GM21786 (cell line): Measurements from ENCODE around the gene SAA4.
A peak's percentile ranks its signal among the peaks of the same experiment; 100 is the strongest.
"Not testable (repeated sequence)": the region's sequence is repeated elsewhere in the genome, so short reads cannot be mapped to it uniquely, and the experiment has no call there.

Experiments used
- ATAC-seq: cut with Tn5 transposase; IDR thresholded peaks from one replicate; pipeline ENCODE4 v1.9.1; 2021; ENCODE audit not compliant: unreplicated experiment

SAA4 gene

DNA sequence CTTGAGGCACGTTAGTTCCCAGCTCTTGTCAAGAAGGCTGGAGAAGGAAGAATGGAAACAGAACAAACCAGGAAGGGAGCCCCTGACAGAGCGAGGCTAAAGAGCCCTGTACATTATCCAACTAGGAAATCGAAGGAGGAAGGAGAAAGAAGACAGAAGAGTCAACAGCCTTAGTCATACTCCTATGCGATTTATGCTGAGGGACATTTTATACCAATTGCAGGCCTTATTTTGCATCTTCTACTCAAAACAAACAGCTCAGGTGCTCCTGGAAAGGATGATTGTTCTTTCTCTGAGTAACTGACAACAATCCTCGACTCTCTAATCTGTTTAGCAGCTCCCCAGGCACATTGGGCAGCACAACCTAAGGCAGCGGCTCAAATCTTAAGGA, 10.6 kb upstream of the SAA4 start:
- ATAC-seq = not testable (repeated sequence)

DNA sequence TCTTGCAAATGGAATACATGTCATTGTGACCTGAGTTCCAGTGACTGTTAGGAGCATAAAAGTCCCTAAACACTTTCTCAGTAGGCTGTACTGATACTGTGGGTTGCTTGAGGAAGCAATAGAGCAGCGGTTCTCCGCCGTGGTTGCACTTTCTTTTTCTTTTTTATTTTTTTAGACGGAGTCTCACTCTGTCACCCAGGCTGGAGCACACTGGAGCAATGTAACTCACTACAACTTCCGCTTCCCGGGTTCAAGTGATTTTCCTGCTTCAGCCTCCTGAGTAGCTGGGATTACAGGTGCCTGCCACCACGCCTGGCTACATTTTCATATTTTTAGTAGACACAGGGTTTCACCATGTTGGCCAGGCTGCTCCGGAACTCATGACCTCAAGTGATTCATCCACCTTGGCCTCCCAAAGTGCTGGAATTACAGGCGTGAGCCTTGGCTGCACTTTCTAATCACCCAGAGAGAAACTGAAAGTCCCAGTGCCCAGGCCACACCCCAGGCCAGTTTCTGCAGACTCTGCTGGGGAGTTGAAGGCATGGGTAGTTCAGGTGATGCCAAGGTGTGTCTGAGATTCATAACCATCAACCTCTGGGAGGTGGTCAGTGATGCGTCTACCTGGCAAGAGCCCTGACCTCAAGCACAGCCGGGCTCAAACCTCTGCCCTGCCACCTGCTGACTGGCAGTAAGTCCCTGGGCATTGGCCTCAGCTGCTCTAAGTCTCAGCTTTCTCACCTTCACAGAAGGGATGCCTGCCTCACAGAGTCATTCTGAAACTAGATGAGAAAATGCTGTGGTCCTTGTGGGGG, 10.0 kb upstream of the SAA4 start:
- ATAC-seq = peak; percentile 77

DNA sequence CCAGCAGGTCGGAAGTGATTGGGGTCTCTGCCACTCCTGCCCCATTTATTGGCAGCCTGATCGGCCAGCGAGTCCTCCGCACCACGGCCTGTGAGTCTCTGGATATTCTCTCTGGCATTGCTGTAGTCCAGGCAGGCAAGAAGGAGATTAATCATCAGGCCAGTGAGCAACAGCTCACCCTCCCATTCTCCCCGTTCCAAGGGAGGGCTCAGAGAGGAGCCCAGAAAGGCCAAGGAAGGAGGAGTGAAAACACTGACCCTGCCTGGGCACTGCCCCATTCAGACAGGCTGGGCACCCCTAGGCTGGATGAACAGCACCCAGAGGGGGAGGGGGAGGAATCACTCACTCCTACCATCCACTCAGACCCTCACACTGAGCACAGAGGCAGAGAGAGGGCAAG, 8.8 kb upstream of the SAA4 start:
- no peak for ATAC-seq

DNA sequence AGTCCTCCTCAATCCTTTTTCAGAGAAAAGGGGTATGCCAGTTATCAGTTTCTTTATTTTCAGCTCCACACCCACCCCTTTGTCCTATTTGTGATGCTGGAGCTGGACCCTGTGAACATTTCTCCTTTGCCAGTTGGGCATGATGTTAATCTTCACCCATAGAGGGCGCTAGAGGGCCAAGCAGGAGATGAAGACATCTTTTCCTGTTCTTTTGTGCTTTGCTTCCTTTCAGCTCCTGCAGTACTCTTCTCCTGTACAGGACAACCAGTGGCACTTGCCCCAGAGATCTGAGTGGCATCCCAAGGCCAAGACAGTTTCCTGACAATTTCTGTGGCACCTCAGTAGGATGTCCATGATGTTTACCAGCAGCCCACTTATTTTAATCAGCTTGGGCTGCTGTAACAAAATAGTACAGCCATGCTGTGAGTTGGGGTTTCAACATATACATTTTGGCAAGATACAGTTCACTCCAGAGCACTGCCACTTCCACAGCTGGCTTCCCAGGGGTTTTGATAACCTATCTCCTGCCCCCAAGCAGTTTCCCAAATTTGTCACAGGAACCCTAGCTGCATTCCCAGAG, 7.3 kb upstream of the SAA4 start:
- ATAC-seq = no peak

DNA sequence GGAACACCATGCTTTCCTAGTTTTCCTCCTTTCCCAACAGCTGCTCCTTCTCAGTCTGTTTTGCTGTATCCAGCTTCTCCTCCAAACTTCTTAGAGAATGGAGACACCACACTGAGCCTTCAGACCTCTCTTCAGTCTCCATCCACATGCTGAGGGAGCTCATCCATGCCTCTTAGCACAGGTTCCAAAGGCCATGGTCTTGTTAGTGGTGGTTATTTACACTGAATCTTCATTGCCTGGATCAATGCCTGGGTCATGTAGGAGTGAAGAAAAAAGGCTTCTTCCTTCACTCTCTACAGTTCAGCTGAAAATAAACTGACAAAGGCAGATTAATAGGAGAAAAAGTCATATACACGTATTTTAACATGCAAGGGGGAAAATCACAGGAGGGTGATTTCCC, 3.1 kb upstream of the SAA4 start:
- ATAC-seq = no peak

DNA sequence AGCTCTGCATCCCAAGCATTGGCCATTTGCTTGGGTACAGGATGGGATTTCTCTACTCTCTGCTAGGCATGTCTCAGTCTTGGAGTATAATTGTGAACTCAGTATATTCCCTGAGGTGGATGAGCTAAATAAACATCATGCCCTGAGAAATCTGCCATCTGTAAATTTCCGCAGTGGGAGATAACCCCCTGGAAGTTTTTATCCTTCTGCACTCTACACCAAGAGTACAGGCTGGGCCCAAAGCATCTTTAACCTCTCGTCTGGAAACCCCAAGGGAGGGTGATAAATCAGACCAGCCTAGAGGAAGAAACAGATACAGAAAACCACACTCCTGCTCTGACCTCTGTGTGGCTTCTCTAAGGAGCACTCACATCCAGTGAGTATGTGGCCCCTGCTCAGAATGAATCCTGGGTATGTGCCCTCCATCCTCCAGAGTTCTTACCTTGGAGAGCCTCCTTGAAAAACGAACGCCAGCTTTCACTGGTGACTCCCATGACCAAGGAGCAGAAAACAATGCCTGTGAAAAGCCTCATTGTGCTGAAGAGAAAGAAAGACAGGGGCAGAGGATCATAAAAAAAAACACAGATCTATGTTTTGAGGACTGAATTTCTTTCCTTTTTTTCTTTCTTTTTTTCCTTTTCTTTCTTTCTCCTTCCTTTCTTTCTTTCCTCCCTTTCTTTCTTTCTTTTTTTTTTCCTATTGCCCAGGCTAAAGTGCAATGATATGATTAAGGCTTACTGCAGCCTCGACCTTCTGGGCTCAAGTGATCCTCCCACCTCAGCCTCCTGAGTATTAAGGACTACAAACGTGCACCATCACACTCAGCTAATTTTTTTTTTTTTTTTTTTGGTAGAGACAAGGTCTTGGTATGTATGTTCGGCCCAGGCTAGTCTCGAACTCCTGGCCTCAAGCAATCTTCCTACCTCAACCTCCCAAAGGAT, 938 bp downstream of the SAA4 start:
- no peak for ATAC-seq

DNA sequence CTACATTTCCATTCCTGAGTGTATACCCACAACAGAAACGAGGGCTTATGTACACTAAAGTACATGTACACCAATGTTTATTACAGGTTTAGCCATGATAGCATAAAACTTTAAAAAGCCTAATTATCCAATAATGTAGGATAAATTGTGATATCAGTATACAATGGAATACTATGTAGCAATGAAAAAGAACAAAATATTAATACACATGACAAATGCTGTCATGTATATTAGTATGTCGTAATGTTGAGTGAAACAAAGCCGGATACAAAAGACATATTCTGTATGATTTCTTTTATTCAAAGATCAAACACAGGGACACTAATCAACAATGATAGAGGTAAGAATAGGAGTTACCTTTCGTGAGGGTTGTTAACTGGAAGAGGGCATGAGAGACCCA, 2.7 kb downstream of the SAA4 start:
- no peak for ATAC-seq

DNA sequence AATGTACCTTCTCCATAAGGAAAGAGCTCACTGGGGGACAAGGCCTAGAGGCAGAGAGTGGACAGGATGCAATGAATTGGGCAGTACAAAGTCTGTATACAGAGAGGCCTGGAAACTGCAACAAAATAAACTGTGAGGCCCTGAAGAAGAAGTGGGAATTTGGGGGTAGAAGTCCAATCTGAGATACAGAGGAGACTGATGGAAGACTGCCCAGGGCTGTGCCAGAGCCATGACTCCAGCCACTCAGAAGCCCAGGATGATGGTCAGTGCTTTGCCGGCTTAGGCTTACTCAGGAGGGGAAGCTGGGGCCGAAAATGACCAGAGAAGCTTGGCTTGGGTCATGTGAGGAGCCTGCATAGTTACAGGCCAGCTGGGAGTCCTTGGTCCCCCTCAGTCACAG, 5.7 kb downstream of the SAA4 start:
- ATAC-seq = no peak

DNA sequence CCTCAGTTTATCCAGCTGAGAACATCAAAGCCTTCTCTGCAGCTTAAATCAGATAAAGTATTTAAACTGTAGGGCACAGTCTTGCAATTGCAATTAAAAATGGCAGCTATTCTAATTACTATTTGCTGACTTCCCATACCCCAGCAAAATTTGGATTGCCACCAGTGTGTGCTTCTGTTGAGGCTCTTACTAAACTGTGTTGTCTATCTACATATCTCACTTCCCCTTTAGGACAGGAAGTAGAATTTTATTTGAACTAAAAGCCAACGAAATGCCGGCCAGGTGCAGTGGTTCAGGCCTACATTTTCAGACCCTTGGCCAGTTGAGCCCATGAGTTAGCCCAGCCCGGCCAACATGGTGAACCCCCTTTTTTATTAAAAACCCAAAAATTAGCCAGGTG, 7.1 kb downstream of the SAA4 start:
- ATAC-seq = peak; percentile 97

DNA sequence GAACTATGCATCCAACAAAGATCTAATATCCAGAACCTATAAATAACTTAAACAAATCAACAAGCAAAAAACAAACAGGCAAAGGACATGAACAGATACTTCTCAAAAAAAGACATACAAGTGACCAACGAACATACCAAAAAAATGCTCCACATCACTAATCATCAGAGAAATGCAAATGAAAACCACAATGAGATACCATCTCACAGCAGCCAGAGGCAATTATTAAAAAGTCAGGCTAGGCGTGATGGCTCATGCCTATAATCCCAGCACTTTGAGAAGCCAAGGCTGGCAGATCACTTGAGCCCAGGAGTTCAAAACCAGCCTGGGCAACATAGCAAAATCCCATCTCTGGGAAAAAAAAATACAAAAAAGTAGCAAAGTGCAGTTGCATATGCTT, 10.7 kb downstream of the SAA4 start:
- no peak for ATAC-seq

DNA sequence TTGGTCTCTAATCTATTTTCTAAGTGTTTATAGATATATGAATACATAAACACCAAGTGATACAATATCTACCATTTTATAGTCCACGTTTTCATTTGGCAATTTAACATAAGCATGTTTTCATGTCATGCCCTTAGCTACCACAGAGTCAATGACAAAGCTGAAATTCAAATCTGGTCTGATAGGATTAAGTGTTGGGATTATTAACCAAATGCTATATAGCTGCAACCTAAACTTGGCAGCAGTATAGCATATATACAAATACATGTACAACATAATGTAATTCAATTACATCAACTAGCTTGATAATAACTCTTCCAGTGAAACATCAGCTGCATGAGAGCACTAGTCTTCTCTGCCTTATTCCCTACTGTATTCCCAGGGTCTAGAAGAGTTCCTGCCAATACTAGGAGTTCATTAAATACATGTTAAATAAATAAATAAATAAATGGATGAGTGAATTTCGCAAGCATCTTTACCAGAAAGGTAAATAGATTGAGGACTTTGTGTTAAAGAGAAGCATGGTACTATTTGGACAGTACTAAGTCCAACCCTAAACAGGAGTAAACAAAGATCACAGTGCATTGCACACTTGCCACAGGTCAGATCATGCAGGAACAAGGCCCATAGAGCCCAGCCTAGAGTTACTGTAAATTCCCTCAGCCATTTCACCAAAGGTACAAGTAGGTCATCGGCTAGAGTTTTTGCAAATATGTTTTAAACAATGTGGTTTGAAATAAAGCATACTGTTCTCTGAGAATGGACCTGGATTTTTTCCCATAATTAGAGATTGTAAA, 12.8 kb downstream of the SAA4 start:
- no peak for ATAC-seq

DNA sequence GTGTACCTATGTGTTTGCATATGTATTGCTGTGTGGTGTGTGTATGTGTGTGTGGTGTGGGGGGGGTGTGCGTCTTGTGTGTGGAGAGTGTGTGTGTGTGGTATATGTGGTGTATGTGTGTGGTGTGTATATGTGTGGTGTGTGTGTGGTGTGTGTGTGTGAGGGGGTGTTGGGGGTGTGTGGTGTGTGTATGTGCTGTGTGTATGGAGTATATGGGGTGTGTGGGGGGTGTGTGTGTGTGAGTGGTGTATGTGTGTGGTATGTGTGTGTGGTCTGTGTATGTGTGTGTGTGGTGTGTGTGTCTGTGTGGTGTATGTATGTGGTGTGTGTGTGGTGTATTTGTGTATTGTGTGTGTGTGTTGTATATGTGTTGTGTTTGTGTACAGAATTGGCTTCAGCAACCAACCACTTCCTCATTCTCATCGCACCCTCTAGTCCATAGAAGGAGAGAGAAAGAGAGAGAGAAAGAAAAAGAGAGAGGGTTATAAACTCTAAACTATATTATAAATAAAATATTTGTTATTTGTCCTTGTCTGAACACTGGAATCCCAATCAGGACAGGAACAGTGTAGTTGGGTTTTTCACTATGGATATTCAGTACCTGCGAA, 13.7 kb downstream of the SAA4 start:
- ATAC-seq = no peak

DNA sequence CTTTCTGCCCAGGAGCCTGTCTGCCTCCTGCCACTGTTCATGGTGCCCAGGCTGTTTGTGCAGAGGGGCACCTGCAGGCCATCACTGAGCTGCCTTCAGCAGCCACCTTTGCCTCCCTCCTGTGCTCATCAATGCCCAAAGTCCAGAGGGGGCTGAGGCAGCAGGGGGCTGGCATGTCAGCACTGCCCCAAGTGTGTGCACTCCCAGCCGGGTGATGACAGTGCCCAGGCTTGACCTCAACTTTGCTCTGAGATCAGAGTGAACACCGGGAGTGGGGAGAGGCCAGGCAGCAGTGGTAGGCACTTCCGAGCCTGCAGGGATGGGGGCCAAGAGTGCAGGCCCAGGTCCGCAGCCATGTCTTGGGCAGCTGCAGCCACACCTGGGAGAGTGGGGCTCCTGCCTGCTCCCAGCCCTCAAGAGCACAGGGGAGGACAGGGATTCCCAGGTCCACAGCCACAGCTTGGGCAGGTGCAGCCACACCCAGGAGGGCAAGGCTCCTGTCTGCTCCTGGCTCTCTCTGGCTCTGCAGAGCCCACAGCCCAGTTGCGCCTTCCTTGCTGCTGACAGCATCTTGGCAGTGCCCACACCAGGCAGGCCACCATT, 15.2 kb downstream of the SAA4 start:
- ATAC-seq = no peak

DNA sequence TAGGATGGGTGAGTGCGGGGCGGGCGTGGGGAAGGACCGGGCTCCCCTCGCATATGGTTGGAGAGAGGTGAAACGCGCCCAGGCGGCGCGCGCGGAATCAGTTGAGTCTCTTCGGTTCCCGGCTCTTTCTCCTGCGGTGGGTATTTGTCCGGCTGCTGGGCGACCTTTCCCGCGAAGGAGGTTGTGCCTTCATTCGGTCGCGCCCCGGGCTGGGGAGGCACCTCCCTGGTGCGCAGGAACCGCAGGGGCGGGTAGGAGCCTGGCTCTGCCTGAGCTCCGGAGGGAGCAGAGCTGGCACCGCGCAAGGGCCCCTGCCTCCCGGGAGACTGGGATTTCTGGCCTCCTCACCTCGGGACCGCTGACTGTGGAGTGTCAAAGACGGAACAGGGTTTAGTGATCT, 27.5 kb downstream of the SAA4 start:
- no peak for ATAC-seq

DNA sequence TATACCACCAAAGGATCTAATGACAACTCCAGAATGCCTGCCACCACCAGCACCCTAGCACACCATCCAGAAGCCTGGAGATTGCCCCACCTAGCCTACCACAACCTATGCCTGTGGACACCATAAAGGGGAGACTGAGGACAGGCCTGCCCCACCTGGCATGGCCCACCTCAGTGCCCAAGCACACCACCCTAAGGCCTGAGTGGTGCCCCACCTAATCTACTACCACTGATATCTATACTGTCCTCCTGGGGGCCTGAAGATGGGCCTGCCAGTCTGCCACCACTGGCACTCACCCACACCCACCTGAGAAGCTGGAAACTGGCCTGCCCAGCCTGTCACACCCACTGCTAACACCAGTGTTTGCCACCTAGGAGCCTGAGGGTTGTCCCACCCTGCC, 31.8 kb downstream of the SAA4 start:
- no peak for ATAC-seq

DNA sequence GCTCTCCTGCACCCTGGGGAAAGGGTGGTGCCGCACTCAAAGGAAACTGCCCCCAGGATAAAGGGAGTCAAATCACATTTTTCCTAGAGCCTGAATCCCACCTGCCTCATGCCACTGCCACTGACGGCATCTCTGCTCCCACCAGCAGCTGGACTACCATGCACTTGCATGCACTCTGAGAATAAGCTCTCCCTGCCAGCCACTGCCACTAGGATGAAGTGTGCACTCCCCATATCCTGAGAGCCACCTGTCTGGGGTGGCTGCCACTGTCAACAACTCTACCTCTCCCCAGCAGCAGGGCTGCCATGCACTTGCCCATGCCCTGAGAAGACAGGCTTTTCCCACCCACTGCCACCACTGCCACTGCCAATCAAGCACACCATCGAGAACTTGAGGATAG, 32.4 kb downstream of the SAA4 start:
- no peak for ATAC-seq

DNA sequence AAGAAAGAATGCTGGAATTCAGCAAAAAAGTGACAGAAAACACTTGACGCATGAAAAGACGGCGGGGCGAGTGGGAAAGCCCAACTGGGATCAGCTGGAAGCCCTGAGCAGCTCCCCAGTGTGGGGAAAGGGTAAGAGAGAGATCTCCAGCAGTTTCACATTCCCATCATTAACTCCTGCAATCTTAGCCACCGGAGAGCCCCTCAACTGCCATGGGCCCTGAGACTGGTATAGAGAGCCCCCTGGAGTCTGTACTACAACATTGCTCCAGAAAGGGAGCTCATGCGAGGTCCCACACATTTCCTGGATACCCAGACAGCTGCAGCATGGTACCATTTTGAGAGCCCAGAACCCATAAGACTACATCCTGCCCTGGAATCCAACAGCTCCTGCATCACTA, 32.9 kb downstream of the SAA4 start:
- no peak for ATAC-seq

DNA sequence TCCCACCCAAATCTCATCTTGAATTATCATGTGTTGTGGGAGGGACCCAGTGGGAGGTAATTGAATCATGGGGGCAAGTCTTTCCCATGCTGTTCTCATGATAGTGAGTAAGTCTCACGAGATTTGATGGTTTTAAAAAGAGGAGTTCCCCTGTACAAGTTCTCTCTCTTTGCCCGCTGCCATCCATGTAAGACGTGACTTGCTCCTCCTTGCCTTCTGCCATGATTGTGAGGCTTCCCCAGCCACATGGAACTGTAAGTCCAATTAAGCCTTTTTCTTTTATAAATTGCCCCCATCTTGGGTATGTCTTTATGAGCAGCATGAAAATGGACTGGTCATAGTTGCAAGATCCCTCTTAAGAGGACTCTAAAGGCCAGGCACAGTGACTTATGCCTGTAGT, 38.9 kb downstream of the SAA4 start:
- not testable (repeated sequence) for ATAC-seq

DNA sequence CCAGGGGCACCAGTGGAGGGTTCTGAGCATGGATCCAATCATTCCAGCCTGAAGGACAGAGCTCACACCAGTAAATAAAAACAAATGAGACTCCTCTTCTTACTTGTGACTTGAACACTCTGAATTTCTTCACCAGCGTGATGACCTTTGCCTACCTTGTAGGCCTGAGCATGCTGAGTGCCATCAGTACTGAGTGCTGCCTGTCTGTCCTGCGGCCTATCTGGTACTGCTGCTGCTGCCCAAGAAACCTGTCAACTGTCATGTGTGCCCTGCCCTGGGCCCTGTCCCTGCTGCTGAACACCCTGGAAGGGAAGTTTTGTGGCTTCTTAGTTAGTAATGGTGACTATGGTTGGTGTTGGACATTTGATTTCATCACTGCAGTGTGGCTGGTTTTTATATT, 40.1 kb downstream of the SAA4 start:
- ATAC-seq = no peak

DNA sequence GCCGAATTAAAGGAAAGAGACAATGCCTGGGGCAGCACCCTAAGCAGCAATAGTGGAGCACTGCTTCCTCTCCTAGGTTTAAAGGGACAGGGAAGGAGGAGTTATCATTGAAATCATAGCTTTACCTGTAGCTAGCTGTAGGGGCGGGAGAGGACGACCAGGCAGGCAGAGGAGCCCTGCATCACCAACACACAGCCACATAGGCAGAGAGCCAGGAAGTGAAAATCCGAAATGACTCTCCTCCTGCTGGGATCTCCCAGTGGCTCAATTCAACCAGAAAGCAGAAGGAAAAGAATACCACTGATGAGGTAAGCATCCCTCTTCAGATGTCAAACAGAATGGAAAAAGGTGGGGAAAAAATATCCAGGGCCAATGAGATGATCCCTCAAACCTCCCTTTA, 43.6 kb downstream of the SAA4 start:
- no peak for ATAC-seq
